Measurements from ENCODE around the gene ISLR2.
"Not testable (repeated sequence)": the region's sequence is repeated elsewhere in the genome, so short reads cannot be mapped to it uniquely, and the experiment has no call there.

Gene ISLR2

GRCh38 chr15:74108111-74108510, 22.3 kb upstream of the ISLR2 start:
- CTCF ChIA-PET, result interaction anchor here (0.9 kb wide), 1 partner anchor 211 kb away, joined by 3 read pairs; no protein-coding TSS in a partner anchor
- Histone ChIP-seq H3K4me1 (ENCODE audit: control insufficient read depth, insufficient read depth, low read length) (no peaks in the 10 kb centered on the region), H3K4me3 (ENCODE audit: low read depth, low read length) (no peak overlapping the region), H3K36me3 (ENCODE audit: control insufficient read depth in 2 of 2, insufficient read depth in 1 of 2, low read length in 2 of 2) (no peaks in the 10 kb centered on the region), H3K27ac (ENCODE audit: extremely low read depth, low read depth, low read length) (no peak overlapping the region), H3K9me3 (ENCODE audit: control insufficient read depth, insufficient read depth, low read depth, low read length) (no peaks in the 10 kb centered on the region)
- POLR2A ChIA-PET, result no interaction called here
- TF ChIP-seq HOXA7 (CRISPR knock-in tag; IDR thresholded peaks at IDR 0.05; ENCODE audit: borderline replicate concordance), result no peak

- CTCF ChIA-PET, result interaction anchor here (1.4 kb wide), 1 partner anchor 212 kb away, joined by 4 read pairs; no protein-coding TSS in a partner anchor
- H3K4me3 ChIP-seq (ENCODE audit: low read depth, low read length); H3K27ac ChIP-seq (ENCODE audit: extremely low read depth, low read depth, low read length); H3K4me1 ChIP-seq (ENCODE audit: control insufficient read depth, insufficient read depth, low read length); H3K9me3 ChIP-seq (ENCODE audit: control insufficient read depth, insufficient read depth, low read depth, low read length); POLR2A ChIA-PET; H3K36me3 ChIP-seq (ENCODE audit: control insufficient read depth in 2 of 2, insufficient read depth in 1 of 2, low read length in 2 of 2): not testable (repeated sequence)
- TF ChIP-seq CTCF (tag by site-specific recombination; IDR thresholded peaks at IDR 0.05), result peak; percentile 13; the same call in 1 of the 2 replicates
These were observed 21.8 kb upstream of the ISLR2 start for GRCh38 chr15:74108611-74109010.

GRCh38 chr15:74109713-74110112, 20.7 kb upstream of the ISLR2 start:
- H3K4me3 ChIP-seq (ENCODE audit: low read depth, low read length), result no peak overlapping the region
- ChIA-PET CTCF (interaction anchor here (1.4 kb wide), 1 partner anchor 211 kb away, joined by 4 read pairs; no protein-coding TSS in a partner anchor), POLR2A (no interaction called here)
- TF ChIP-seq ZBTB49 (tag by site-specific recombination; IDR thresholded peaks at IDR 0.05; ENCODE audit: low read depth) (no peak), ZNF623 (tag by site-specific recombination; IDR thresholded peaks at IDR 0.05) (no peak), KLF8 (tag by site-specific recombination; IDR thresholded peaks at IDR 0.05) (no peak), ZNF112 (tag by site-specific recombination; IDR thresholded peaks at IDR 0.05) (no peak), ZNF366 (tag by site-specific recombination; conservative IDR thresholded peaks at IDR 0.05) (no peak), ZSCAN16 (tag by site-specific recombination; IDR thresholded peaks at IDR 0.05) (no peak), ZFP41 (tag by site-specific recombination; IDR thresholded peaks at IDR 0.05; ENCODE audit: borderline replicate concordance) (no peak), ZNF629 (tag by site-specific recombination; IDR thresholded peaks at IDR 0.05) (no peak), SP2 (tag by site-specific recombination; IDR thresholded peaks at IDR 0.05) (no peak), RBAK (tag by site-specific recombination; IDR thresholded peaks at IDR 0.05) (no peak), ZNF707 (tag by site-specific recombination; IDR thresholded peaks at IDR 0.05) (no peak)
- no peak overlapping the region for H3K27ac ChIP-seq (ENCODE audit: extremely low read depth, low read depth, low read length)
- no peaks in the 10 kb centered on the region for H3K9me3 ChIP-seq (ENCODE audit: control insufficient read depth, insufficient read depth, low read depth, low read length)
- H3K36me3 ChIP-seq (ENCODE audit: control insufficient read depth in 2 of 2, insufficient read depth in 1 of 2, low read length in 2 of 2), result no peaks in the 10 kb centered on the region
- H3K4me1 ChIP-seq (ENCODE audit: control insufficient read depth, insufficient read depth, low read length), result no peaks in the 10 kb centered on the region

- ChIA-PET CTCF (interaction anchor here (0.5 to 4.7 kb wide), 6 partner anchors 22 to 202 kb away, joined by 3 to 27 read pairs (median 4); no protein-coding TSS in a partner anchor), POLR2A (no interaction called here)
- Histone ChIP-seq H3K9me3 (ENCODE audit: control insufficient read depth, insufficient read depth, low read depth, low read length) (no peaks in the 10 kb centered on the region), H3K27ac (ENCODE audit: extremely low read depth, low read depth, low read length) (no peak overlapping the region), H3K4me3 (ENCODE audit: low read depth, low read length) (no peak overlapping the region), H3K4me1 (ENCODE audit: control insufficient read depth, insufficient read depth, low read length) (peaks cover 10% of the 10 kb centered on the region), H3K36me3 (ENCODE audit: control insufficient read depth in 2 of 2, insufficient read depth in 1 of 2, low read length in 2 of 2) (no peaks in the 10 kb centered on the region)
- TF ChIP-seq ZFHX2 (tag by site-specific recombination; conservative IDR thresholded peaks at IDR 0.05), result peak; percentile 44; the same call in 1 of the 2 replicates
- no peak for TF ChIP-seq ZNF23 (tag by site-specific recombination; IDR thresholded peaks at IDR 0.05; ENCODE audit: borderline replicate concordance)
- TF ChIP-seq CTCF (tag by site-specific recombination; IDR thresholded peaks at IDR 0.05), result no peak
- TF ChIP-seq KLF9 (tag by site-specific recombination; IDR thresholded peaks at IDR 0.05; ENCODE audit: low read depth), result 0 out of 2 replicates have a peak, but pooled peaks have one; percentile 38
- TF ChIP-seq EGR2 (tag by site-specific recombination; IDR thresholded peaks at IDR 0.05; ENCODE audit: low read depth), result peak; percentile 39; the same call in 1 of the 2 replicates
- peak; percentile 70; the same call in 1 of the 2 replicates for TF ChIP-seq ZNF362 (tag by site-specific recombination; IDR thresholded peaks at IDR 0.05)
- TF ChIP-seq ZNF37A (tag by site-specific recombination; IDR thresholded peaks at IDR 0.05), result no peak
- TF ChIP-seq GLI4 (tag by site-specific recombination; IDR thresholded peaks at IDR 0.05), result no peak
- no peak for TF ChIP-seq ZNF555 (tag by site-specific recombination; conservative IDR thresholded peaks at IDR 0.05)
These were observed 10.0 kb upstream of the ISLR2 start for GRCh38 chr15:74120426-74120825.

Data from HEK293 (cell line).